H9 (cell line): Measurements from ENCODE around the gene LAMA3. TPM values are rescaled to one million over a fixed set of nuclear protein-coding genes. Genes with fewer than 3 reads are reported as not detected.

Experiments
- DNase-seq: peaks from one replicate; pipeline ENCODE4 v3.0.0-alpha.2; 2017
- H2AFZ ChIP-seq: one replicate; pipeline ENCODE4 v1.6.1; 2013; ENCODE audit warnings: mild to moderate bottlenecking, low read length, control low read depth, moderate library complexity
- H2AK5ac ChIP-seq: 2 replicates; pipeline ENCODE4 v1.6.1; 2013; ENCODE audit warnings: low read length, control low read depth, mixed read lengths; ENCODE audit not compliant: insufficient read length
- H2BK120ac ChIP-seq: one replicate; pipeline ENCODE4 v1.6.1; 2013; ENCODE audit warnings: low read depth, mild to moderate bottlenecking, low read length, control low read depth, inconsistent platforms; ENCODE audit not compliant: poor library complexity, severe bottlenecking
- H2BK12ac ChIP-seq: 2 replicates; pipeline ENCODE4 v1.6.1; 2013; ENCODE audit warnings: low read length, control low read depth, mixed read lengths, low read depth; ENCODE audit not compliant: insufficient read length
- H2BK15ac ChIP-seq: 2 replicates; pipeline ENCODE4 v1.6.1; 2013; ENCODE audit warnings: low read depth, low read length, control low read depth
- H2BK20ac ChIP-seq: one replicate; pipeline ENCODE4 v1.6.1; 2013; ENCODE audit warnings: low read depth, mild to moderate bottlenecking, low read length, control low read depth, inconsistent platforms; ENCODE audit not compliant: poor library complexity, severe bottlenecking
- H2BK5ac ChIP-seq: 2 replicates; pipeline ENCODE4 v1.6.1; 2013; ENCODE audit warnings: low read length, control low read depth, mixed read lengths; ENCODE audit not compliant: insufficient read length
- H3K14ac ChIP-seq: 2 replicates; pipeline ENCODE4 v1.6.1; 2013; ENCODE audit warnings: low read length, control low read depth; ENCODE audit not compliant: insufficient read depth
- H3K18ac ChIP-seq: 2 replicates; pipeline ENCODE4 v1.6.1; 2013; ENCODE audit warnings: low read depth, mild to moderate bottlenecking, mixed read lengths, low read length, control low read depth; ENCODE audit not compliant: insufficient read length
- H3K23ac ChIP-seq: 2 replicates; pipeline ENCODE4 v1.6.1; 2013; ENCODE audit warnings: low read length, control low read depth, mixed read lengths, low read depth; ENCODE audit not compliant: insufficient read length
- H3K23me2 ChIP-seq: 2 replicates; pipeline ENCODE4 v1.6.1; 2013; ENCODE audit warnings: low read depth, mild to moderate bottlenecking, mixed read lengths, low read length, control low read depth; ENCODE audit not compliant: insufficient read length, poor library complexity, severe bottlenecking
- H3K27ac ChIP-seq: 2 replicates; pipeline ENCODE4 v1.5.1; 2013; ENCODE audit warnings: low read length, control low read depth, mixed read lengths, low read depth; ENCODE audit not compliant: insufficient read length
- H3K27me3 ChIP-seq: 2 replicates; pipeline ENCODE4 v1.6.1; 2013; ENCODE audit warnings: low read length, control low read depth, inconsistent platforms; ENCODE audit not compliant: insufficient read depth
- H3K4ac ChIP-seq: 2 replicates; pipeline ENCODE4 v1.6.1; 2013; ENCODE audit warnings: low read depth, mild to moderate bottlenecking, control low read depth, inconsistent platforms, low read length, moderate library complexity
- H3K4me1 ChIP-seq: 2 replicates; pipeline ENCODE4 v1.6.1; 2013; ENCODE audit warnings: low read length, control low read depth, inconsistent platforms; ENCODE audit not compliant: insufficient read depth
- H3K4me2 ChIP-seq: 2 replicates; pipeline ENCODE4 v1.6.1; 2013; ENCODE audit warnings: low read length, control low read depth, mixed read lengths; ENCODE audit not compliant: insufficient read length, insufficient read depth
- H3K56ac ChIP-seq: 2 replicates; pipeline ENCODE4 v1.6.1; 2013; ENCODE audit warnings: low read depth, mild to moderate bottlenecking, mixed read lengths, low read length, control low read depth; ENCODE audit not compliant: insufficient read length
- H3K79me1 ChIP-seq: 2 replicates; pipeline ENCODE4 v1.6.1; 2013; ENCODE audit warnings: low read depth, mild to moderate bottlenecking, moderate library complexity, low read length, control low read depth, inconsistent platforms; ENCODE audit not compliant: insufficient read depth, poor library complexity, severe bottlenecking
- H3K79me2 ChIP-seq: 2 replicates; pipeline ENCODE4 v1.6.1; 2013; ENCODE audit warnings: low read length, control low read depth, inconsistent platforms; ENCODE audit not compliant: insufficient read depth
- H3K9ac ChIP-seq: 2 replicates; pipeline ENCODE4 v1.6.1; 2013; ENCODE audit warnings: low read length, control low read depth, mixed read lengths; ENCODE audit not compliant: insufficient read length; ENCODE audit errors: extremely low read depth
- H3K9me3 ChIP-seq: one replicate; pipeline ENCODE4 v1.6.1; 2013; ENCODE audit warnings: low read depth, low read length, inconsistent platforms; ENCODE audit not compliant: control insufficient read depth
- H3T11ph ChIP-seq: one replicate; pipeline ENCODE4 v1.6.1; 2013; ENCODE audit warnings: mild to moderate bottlenecking, low read length, control low read depth, inconsistent platforms
- H4K20me1 ChIP-seq: one replicate; pipeline ENCODE4 v1.6.1; 2013; ENCODE audit not compliant: control insufficient read depth, insufficient read length, insufficient read depth
- H4K5ac ChIP-seq: 2 replicates; pipeline ENCODE4 v1.6.1; 2013; ENCODE audit warnings: low read depth, mild to moderate bottlenecking, mixed read lengths, low read length, control low read depth; ENCODE audit not compliant: insufficient read length
- H4K8ac ChIP-seq: replicated peaks from 2 replicates; pipeline ENCODE4 v1.6.1; 2013; ENCODE audit warnings: low read length, control low read depth, mixed read lengths, low read depth; ENCODE audit not compliant: insufficient read length
- H4K91ac ChIP-seq: 2 replicates; pipeline ENCODE4 v1.6.1; 2013; ENCODE audit warnings: low read depth, mild to moderate bottlenecking, moderate library complexity, mixed read lengths, low read length, control low read depth; ENCODE audit not compliant: insufficient read length
- H3K27ac Mint-ChIP-seq, 3 experiments: 2 replicates in 2 of 3; 3 replicates in 1 of 3; pipeline ENCODE4 v1.8.0; 2020 to 2021; ENCODE audit warnings: mixed read lengths in 3 of 3, mild to moderate bottlenecking in 1 of 3, moderate library complexity in 1 of 3
- H3K27me3 Mint-ChIP-seq: 2 replicates; pipeline ENCODE4 v1.8.0; 2021; ENCODE audit warnings: low read depth, mild to moderate bottlenecking, moderate library complexity, mixed read lengths
- H3K36me3 Mint-ChIP-seq, 3 experiments: 2 replicates in 2 of 3; 3 replicates in 1 of 3; pipeline ENCODE4 v1.8.0; 2020 to 2021; ENCODE audit warnings: low read depth in 3 of 3, mixed read lengths in 3 of 3; ENCODE audit not compliant: insufficient read depth in 1 of 3
- H3K4me1 Mint-ChIP-seq, 2 experiments: 2 replicates each; pipeline ENCODE4 v1.8.0; 2020; ENCODE audit warnings: mixed read lengths in 2 of 2
- H3K4me3 Mint-ChIP-seq, 2 experiments: 2 replicates in 1 of 2; 3 replicates in 1 of 2; pipeline ENCODE4 v1.8.0; 2020 to 2021; ENCODE audit warnings: mild to moderate bottlenecking in 2 of 2, mixed read lengths in 2 of 2, moderate library complexity in 1 of 2
- H3K9me3 Mint-ChIP-seq, 2 experiments: 2 replicates in 1 of 2; 3 replicates in 1 of 2; pipeline ENCODE4 v1.8.0; 2020; ENCODE audit warnings: mild to moderate bottlenecking in 2 of 2, mixed read lengths in 2 of 2, moderate library complexity in 1 of 2
- WGBS: extraction: QIAGEN DNeasy Blood & Tissue Kit; methylation state at CpG from one replicate; pipeline ENCODE4 v1.1.7; 2013; ENCODE audit warnings: missing lambda C conversion rate, low lambda C conversion rate, mixed read lengths; ENCODE audit not compliant: insufficient read length; ENCODE audit errors: extremely low coverage; 5-methylcytosine and 5-hydroxymethylcytosine counted together
- total RNA-seq: library from RNA; stranded (reverse); gene quantifications from 2 replicates; pipeline ENCODE4 v1.2.1, GENCODE V29; 2021
- TF ChIP-seq, protein P1 (sequence below): fragments of 200-600 bp; sonication (generic); conservative IDR thresholded peaks from 3 replicates; pipeline ENCODE4 v1.8.0; 2021; ENCODE audit warnings: antibody characterized with exemption, mild to moderate bottlenecking

Gene LAMA3
- total RNA-seq, 1 experiment from 2014 or later: 0.33 TPM

DNA sequence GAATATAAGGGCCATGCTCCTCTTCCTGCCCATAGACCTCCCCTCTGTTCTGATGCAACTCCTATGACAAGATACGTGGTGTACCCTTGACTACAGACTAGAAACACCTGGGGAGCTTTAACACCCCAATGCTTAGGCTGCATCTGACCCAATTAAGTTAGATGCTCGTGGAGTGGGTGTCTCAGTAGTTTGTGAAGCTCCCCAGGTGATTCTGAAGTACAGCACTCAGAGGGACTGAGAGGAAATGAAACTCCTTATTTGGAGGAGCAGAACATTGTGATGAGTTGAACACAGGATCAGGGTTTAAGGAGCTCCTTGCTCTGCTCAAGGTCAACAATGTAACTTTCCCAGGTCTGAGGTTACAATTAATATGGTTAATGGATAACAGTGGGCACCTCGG lies 245.0 kb downstream of the LAMA3 start:
- no peak overlapping the region for H2AK5ac ChIP-seq
- H2BK15ac ChIP-seq: no peak overlapping the region
- no peaks in the 10 kb centered on the region for H3K27me3 ChIP-seq
- no peak overlapping the region for H3K4ac ChIP-seq
- H2BK20ac ChIP-seq: no peak overlapping the region
- H3K27me3 Mint-ChIP-seq: peaks cover 1% of the 10 kb centered on the region; the same call in 1 of the 2 replicates
- H4K8ac ChIP-seq: no peak overlapping the region
- no peak for DNase-seq
- no peak overlapping the region for H4K91ac ChIP-seq
- no peaks in the 10 kb centered on the region for H3K23me2 ChIP-seq
- H3K4me2 ChIP-seq: no peak overlapping the region
- no peak overlapping the region for H2AFZ ChIP-seq
- H2BK120ac ChIP-seq: no peak overlapping the region
- no peaks in the 10 kb centered on the region for H3K9me3 ChIP-seq
- WGBS: no CpG with 5 or more reads among the region's 3 CpGs
- H3K18ac ChIP-seq: no peak overlapping the region
- no peaks in the 10 kb centered on the region for H3K9me3 Mint-ChIP-seq
- H3K27ac Mint-ChIP-seq: no peak overlapping the region
- H3K27ac ChIP-seq: no peak overlapping the region
- no peaks in the 10 kb centered on the region for H3K4me1 Mint-ChIP-seq
- H3K23ac ChIP-seq: no peak overlapping the region
- H3K9ac ChIP-seq: no peak overlapping the region
- H3K4me3 Mint-ChIP-seq: no peak overlapping the region
- H3K36me3 Mint-ChIP-seq: no peaks in the 10 kb centered on the region
- H4K20me1 ChIP-seq: no peaks in the 10 kb centered on the region
- no peak overlapping the region for H3K56ac ChIP-seq
- no peaks in the 10 kb centered on the region for H3K4me1 ChIP-seq
- H4K5ac ChIP-seq: no peak overlapping the region
- TF ChIP-seq, protein P1, sequence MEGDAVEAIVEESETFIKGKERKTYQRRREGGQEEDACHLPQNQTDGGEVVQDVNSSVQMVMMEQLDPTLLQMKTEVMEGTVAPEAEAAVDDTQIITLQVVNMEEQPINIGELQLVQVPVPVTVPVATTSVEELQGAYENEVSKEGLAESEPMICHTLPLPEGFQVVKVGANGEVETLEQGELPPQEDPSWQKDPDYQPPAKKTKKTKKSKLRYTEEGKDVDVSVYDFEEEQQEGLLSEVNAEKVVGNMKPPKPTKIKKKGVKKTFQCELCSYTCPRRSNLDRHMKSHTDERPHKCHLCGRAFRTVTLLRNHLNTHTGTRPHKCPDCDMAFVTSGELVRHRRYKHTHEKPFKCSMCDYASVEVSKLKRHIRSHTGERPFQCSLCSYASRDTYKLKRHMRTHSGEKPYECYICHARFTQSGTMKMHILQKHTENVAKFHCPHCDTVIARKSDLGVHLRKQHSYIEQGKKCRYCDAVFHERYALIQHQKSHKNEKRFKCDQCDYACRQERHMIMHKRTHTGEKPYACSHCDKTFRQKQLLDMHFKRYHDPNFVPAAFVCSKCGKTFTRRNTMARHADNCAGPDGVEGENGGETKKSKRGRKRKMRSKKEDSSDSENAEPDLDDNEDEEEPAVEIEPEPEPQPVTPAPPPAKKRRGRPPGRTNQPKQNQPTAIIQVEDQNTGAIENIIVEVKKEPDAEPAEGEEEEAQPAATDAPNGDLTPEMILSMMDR: no peak
- no peak overlapping the region for H3T11ph ChIP-seq
- H2BK5ac ChIP-seq: no peak overlapping the region
- no peaks in the 10 kb centered on the region for H3K79me1 ChIP-seq
- no peaks in the 10 kb centered on the region for H3K79me2 ChIP-seq
- no peak overlapping the region for H2BK12ac ChIP-seq
- H3K14ac ChIP-seq: no peak overlapping the region
